HG03575 (cell line): ENCODE measurements around the gene YEATS2.

Source experiments
- ATAC-seq: cut with Tn5 transposase; IDR thresholded peaks from one replicate; pipeline ENCODE4 v1.9.1; 2021; ENCODE audit not compliant: unreplicated experiment, insufficient number of reproducible peaks, low FRiP score; ENCODE audit errors: extremely low read depth

YEATS2 gene

DNA sequence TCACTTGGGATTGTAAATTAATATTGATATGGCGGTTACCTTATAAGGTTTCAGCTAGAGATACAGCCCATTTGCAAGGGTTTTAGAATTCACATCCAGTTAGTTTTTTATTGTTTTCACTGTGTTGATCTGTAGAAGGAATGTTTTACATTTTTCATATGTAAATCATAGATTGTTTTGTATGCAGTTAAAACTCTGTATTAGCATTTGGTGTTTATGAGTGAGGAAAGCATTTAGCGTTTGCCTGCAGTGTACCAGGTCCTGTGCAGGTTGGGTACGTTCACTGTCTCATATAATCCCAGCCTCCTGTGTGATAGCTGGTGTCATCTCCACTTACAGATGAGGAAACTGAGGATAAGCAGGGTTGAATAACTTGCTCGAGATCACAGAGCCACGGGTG is 104.0 kb downstream of the YEATS2 start:
- ATAC-seq, result no peak

DNA sequence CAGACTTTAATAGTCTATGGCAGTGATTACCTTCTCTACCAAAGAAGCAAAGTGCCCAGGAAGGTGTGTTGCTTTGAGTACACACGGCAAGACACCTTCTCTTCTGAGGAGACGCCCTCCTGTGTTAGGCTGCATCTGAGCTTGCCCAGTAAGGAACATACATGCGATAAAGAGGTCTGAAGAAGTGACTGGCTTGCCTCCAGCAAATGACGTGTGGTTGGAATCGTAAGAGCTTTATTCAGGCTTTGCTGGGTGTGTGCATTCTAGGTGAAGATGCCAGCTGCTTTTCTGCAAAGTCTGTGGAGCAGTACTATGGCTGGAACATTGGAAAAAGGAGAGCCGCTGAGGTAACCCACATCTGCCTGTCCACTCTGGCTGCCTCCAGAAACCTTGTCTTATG is 105.4 kb downstream of the YEATS2 start:
- ATAC-seq, result no peak

DNA sequence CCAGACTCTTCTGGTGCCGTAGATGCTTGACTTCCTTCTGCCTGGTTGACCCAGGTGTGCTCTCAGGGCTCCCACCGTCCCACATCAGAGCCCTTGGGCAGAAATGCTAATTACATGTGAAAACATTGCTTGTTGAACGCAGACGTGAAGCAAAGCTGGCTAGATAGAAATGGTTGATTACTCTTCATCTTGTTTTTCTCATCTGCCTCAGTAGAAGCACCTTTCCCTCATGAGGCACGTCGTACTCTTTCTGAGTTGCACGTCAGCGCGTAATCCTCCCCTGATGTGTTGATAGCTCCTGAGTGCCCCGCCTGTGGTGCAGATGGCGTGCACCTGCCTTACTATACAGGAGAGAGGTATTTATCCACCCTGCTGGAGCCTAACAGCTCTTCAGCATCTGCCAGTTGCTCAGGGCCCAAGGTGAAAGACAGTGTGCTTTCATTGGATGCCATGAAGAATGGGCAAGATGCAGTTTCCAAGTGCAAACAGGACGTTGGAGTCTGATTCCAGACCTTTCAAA is 109.7 kb downstream of the YEATS2 start:
- no peak for ATAC-seq

DNA sequence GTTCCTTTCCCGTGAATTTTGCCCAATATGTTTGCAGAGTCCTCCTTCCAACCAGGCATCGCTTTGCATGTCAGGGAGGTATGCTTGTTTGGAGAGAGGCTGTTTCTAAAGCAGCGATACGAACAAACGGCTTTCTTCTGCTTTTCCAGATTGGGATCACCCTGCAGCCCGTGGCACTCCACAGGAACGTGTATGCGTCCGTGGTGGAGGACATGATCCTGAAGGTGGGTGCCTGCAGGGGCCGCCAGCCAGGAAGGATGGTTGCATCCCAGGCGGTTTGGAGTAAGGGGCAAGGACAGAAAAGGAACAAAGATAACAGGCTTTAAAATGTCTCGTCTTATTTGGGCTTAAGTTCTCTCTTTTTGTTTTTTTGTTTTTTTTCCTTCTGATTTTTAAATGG is 110.3 kb downstream of the YEATS2 start:
- no peak for ATAC-seq

DNA sequence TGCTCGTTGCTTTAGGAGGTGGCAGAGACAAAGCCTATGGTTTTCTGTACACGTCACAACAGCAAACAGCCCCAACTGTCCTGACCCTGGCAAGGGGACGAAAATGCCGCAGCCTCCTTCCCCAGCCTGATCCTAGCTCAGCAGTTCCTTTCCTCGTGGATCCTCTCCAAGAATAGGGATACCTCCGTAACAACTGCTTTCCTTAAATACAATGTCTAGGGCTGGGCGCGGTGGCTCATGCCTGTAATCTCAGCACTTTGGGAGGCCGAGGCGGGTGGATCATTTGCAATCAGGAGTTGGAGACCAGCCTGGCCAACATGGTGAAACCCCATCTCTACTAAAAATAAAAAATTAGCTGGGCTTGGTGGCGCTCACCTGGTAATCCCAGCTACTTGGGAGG is 110.8 kb downstream of the YEATS2 start:
- ATAC-seq, result no peak

DNA sequence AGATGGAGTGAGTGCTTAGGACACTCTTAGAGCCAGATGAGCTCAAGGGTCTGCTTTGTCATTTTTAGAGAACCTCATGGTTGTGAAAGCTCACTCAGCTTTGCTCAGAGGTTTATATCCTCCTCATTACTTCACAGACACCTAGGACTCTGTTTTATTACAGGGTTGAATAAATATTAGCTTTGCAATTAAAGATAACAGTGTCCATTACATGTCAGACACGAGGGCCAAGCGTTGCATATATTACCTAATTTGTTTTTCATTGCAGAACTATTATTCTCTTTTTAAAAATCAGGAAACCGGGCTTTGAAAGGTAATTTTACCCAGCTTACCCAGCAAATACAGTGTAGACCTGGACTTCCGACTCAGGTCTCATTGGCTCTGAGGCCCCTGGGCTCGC is 111.7 kb downstream of the YEATS2 start:
- ATAC-seq, result no peak

DNA sequence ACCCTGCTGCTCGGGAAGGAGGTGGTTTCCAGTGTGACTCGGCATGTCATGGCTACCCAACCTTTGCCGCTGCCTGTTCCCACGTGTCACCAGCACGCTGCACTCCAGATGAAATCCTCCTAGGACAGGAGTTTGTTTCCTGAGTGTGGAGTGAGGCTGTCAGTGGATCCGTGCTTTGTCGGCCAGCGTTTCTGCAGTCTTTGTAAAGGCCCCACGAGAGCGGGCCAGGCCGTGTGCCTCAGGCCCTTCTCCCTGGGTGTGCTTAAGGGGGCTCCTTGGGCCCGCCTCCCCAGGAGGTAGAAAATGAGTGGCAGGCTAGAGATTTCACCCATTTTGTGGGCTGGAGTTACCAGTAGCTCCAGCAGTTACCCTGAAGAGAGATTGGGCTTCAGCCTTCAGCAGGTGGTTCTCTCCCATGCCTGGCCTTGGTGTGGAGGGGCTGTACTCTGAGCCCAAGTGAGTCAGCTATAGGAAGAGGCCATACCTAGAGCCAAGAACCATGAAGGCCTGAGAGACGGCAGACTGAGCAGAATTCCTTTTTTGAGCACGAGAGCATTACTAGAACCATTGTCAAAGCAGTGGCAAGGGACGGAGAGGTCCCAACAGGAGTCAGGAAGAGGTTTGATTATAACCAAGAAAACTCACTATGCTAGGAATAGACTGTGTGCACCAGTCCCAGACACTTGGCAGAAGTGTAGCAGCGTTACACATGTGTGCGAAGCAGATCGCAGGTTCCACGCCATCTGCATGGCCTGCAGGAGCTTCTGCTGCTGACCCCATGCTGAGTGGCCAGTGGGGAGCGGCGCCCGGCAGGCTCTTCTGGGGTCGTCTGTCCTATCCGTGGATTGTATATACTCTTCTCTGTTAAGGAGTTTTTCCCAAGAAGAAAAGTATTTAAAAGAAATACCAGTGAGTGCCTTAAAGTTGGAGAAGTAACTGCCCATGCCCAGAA is 113.3 kb downstream of the YEATS2 start:
- no peak for ATAC-seq

DNA sequence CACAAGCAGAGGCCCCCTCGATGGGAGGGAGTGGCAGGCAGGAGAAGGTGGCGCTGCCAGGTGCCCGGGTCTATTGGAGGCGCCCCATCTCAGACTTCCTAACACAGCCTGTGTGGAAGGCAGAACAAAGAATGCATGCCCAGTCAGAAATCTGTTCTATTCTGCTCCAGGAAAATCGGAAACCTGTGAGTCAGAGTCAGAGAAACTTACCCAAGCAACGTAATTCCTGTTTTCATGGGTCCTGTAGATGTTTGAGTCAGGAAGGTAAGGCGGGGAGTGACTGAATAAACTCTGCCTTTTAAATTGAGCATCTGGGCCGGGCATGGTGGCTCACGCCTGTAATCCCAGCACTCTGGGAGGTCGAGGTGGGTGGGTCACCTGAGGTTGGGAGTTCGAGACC is 114.0 kb downstream of the YEATS2 start:
- no peak for ATAC-seq

DNA sequence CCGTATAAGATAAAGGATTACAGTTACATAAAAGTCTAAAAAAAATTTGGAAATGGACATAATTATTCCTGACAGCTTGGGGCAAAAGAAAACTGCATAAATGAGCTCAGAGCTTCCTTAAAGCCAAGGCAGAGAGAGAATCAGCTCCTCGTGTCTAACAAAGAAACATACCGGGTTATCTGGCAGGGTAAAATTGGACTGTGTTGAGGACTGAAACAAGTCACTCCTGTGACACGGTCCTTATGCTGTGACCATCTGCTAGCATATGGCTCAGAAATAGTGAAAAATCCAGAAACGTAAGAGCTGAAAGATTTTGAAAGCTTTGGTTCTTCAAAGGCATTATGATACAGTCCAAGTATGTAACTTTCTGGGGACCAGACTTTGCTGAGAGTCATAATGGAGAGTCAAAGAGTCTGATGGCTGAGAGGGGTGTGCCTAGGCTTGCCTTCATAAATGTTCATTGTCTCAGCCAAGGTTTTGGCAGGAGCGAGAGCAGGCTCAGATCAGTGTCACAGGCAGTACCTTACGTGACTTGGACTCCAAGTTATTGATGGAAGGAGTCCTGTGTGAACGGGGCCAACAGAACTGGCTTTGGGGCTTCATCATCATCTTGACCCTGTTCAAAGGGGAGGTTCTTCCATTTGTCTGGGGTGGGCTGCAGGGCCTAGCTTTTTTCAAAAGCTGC is 115.3 kb downstream of the YEATS2 start:
- no peak for ATAC-seq

DNA sequence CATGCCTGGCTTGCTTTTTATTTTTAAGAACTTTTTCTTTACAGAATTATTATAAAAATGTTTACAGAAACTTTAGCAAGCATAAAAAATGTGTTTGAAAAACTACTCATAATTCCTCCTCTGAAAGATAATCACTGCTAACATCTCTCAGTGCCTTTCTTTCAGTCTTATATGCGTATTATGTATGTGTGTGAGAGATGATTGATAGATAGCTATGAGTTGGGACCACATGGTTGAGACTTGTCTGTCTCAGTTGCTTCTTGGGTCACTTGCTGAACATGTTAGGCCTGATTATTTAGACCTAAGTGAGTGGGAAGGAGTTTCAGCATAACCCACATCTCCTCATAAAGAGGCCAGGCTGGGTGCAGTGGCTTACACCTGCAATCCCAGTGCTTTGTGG is 116.6 kb downstream of the YEATS2 start:
- ATAC-seq, result no peak

DNA sequence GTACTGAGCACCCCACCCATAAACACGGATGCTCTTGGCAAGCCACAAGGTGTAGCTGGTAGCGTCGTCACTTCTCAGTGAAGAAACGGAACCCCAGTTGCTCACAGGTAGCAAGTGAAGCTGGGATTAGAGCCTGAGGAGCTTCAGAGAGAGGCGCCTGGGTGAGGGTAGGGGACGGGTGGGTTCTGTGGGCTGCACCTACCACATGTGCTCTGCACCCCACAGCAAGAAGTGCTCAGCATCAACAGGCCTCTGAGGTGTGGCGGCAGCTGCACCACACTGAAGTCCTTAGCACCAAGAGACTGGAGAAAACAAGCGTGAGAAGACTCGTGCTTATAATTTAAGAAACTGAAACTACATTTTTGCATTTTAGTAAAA is 118.0 kb downstream of the YEATS2 start:
- no peak for ATAC-seq

DNA sequence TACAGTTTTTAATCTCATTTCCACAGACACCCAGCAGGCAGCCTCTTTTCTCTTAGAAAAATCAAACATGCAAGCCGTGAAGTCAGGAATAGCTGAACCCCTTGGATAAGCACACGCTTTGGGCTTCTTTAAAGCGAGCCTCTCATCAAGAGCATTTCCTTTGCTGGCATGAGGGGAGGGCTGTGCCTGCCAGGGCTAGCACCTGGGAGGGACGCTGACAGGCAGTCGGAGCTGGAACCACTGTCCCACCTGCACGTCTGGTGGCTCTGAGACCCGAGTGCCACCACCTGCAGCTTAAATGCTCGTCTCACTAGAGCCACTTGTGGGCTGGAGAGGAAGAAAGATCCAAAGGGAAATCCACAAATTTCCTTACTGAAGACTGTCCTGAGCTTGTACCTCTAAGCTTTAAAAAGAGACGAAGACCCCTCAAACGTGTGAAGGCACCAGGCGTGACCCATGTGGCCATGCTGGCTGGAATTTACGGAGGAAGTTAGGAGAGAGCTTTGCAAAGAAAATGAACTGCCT is 118.4 kb downstream of the YEATS2 start:
- no peak for ATAC-seq

DNA sequence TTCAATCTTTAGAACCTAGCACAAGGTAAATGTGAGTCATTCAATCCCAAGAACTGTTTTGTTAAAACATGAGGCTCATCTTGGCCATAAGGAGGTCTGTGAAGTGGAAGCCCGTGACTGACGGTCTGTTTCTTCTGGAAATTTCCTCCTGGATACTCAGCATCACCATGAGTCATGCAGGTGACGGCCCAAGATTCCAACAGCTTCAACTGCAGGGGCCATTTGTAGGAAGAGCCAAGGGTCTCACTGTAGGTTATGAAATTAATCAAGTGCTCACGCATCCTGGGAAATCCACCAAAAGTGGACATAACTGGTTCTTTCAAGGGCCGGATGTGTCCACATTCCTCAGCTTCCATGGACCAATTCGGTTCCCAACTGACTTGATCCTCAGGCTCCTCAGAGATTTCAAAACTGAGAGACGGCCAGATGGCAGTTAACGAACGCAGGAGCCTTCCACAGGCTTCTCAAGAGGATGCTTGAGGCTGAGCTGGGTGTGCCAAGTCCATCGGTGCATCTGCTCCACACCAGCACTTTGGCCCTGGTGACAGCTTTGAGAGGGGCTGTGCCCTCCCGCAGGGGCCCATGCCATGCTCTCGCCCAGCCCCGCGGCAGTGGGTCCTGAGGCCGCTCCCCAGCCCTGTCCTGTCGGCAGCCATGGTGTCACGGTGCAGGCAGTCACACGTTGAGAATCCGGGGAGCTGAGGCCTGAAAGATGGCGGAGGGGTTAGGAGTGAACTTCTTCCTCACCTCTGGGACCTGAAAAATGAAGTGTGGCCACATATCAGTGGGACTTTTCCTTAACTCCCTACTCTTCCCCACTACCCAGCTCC is 119.3 kb downstream of the YEATS2 start:
- no peak for ATAC-seq

DNA sequence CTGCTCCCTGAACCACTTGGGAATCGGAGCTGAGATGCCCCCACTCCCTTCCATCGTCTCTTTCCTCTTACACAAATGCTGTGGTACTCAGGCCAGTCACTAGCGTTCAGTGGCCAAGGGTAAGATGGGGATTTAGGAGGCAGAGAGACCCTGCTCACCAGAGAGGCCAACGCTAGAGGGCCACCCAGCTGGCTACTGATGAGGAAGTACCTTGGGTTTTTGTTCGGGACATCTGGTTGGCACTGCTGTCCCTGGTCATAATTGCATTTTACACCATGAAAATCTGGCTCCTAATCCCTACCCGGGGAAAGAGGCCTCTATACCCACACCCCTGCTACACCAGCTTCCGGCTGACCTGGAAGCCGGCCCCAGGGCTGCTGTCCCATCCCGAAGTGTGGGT is 120.0 kb downstream of the YEATS2 start:
- ATAC-seq, result no peak

DNA sequence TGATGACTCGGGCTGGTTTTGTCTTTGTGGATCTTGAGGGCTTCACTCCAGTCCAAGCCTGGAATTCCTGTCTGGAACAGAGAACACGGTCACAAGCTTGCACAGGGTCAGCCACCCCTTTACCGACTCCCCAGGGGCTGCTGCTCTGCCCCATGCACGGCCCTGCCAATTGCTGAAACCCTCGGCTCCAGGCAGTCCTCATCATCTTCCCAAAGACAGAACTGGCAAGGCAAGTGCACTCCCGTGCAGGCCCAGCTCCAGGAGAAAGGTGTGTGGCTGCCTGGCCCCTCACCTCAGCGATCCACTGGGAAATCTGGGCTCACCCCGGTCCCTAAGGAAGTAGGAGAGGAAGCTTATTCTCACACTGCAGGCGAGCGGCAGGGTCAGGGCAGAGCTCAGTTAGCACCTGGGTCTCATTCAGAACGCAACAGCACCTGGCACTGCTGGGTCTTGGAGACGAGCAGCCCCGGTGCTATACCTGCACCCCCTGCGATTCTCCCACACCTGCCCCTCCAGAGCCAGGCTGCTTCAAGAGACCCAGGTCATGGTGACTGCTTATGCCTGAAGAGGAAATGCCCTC is 120.5 kb downstream of the YEATS2 start:
- no peak for ATAC-seq

DNA sequence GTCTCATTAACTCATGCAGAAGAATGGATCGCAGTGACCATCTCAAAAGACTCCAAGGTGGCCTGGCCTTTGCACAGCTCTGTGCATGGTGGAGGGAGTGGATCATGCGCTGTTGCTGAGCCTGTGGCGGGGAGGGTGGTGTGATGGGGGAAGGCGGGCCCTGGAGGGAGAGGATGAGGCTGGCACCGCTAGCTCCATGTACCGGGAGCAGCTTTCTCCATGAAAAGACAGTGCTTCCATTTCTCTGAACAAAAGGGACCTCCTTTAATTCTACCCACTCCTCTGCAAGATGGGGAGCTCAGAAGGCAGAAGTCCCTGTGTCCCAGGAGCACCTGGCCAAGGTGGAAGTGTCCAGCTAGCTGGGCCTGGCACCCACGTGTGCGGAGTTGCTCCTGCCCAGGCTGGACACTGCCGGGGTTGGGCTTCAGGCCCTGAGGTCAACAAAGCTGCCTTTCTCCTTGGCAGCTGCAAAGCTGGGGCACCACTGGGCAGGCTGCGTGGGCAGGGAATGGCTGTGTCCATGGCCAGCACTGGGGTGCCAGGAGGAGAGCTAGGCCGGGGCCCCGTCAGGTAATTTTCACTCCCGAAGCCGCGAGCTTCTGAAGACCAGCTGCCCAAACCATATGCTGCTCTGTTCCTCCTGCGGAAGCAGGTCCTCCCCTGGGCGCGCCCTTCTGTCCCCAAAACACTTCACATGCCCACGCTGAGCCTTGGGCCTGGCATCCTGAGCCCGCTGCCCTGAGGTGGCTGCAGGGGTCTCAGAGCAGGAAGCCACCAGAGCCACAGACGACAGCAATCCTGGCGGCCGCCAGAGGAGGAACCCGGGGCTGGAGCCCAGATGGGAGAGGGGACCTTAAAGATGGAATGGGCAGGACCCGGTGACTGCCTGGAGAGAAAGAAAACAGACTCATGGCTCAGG is 121.4 kb downstream of the YEATS2 start:
- no peak for ATAC-seq

DNA sequence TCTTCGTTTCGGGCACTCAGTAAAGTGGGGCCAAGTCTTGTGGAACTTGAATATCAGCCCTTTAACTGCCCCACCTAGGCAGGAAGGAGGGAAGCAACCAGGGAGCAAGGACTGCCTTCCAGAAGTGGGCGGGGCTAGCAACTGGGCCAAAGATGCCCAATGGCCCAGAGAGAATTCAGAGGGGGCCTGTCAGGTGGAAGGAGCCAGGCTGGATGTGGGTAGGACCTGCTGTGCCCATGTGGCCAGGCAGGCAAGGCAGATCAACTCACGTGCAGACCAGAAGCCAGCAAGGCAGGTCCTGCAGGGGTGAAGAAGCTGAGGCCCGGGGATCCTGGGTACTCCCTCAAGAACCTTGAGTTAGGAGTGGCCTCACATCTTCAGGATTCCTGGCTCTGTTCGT is 122.2 kb downstream of the YEATS2 start:
- ATAC-seq, result no peak

DNA sequence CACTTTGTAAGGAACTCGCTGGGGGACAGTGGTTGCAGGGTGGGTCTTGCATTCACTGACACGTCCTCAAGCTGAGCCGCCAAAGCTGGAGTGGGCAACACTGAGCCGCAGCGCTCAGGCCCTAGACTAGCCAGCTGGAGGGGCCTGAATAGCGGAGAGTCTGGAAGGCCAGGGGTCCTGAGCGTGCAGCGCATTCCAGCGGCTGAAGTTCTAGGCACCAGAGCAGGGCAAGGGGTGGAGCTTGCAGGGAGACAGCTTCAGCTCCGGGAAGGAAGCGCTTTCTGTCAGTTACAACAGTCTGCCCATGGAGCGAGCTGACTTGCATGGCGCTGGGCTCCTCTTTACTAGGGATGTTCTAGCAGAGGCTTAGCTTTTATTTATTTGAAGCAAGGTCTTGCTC is 125.0 kb downstream of the YEATS2 start:
- no peak for ATAC-seq
